HL-60 (cell line): ENCODE data around the gene ARMH3.

Experiments
- POLR2AphosphoS5 ChIP-seq: IDR thresholded peaks from 2 replicates; pipeline ENCODE4 v1.6.1; 2012; ENCODE audit warnings: low read depth
- TF ChIP-seq, protein P1 (sequence below): IDR thresholded peaks from one replicate; pipeline ENCODE4 v1.5.1; 2011; ENCODE audit warnings: low read length, control low read depth, inconsistent platforms; ENCODE audit not compliant: insufficient read depth

DNA sequence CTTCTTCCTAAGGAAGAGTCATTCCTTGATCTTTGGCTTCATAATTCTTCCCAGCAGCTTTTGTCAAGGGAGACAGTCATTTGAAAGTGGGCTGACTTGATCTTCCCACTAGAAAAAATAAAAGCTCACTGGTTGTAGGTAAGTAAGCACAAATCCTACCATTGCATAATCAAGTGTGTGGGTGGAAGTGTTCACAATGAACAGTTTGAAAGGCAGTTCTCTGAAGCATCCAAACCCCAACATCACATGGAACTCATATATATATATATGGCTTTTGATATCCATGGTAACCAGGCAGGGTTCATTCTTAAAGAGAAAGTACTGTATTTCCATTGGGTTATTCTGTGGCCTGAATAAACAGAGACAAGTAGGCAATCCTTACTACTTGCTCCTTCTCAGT, 51.6 kb downstream of the ARMH3 start:
- TF ChIP-seq POLR2AphosphoS5: no peak
- TF ChIP-seq, protein P1, sequence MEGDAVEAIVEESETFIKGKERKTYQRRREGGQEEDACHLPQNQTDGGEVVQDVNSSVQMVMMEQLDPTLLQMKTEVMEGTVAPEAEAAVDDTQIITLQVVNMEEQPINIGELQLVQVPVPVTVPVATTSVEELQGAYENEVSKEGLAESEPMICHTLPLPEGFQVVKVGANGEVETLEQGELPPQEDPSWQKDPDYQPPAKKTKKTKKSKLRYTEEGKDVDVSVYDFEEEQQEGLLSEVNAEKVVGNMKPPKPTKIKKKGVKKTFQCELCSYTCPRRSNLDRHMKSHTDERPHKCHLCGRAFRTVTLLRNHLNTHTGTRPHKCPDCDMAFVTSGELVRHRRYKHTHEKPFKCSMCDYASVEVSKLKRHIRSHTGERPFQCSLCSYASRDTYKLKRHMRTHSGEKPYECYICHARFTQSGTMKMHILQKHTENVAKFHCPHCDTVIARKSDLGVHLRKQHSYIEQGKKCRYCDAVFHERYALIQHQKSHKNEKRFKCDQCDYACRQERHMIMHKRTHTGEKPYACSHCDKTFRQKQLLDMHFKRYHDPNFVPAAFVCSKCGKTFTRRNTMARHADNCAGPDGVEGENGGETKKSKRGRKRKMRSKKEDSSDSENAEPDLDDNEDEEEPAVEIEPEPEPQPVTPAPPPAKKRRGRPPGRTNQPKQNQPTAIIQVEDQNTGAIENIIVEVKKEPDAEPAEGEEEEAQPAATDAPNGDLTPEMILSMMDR: no peak
